NCI-H1048 (cell line): ENCODE results near the gene CEP192.
A peak's percentile ranks its signal among the peaks of the same experiment; 100 is the strongest.
"Not testable (repeated sequence)": the region's sequence is repeated elsewhere in the genome, so short reads cannot be mapped to it uniquely, and the experiment has no call there.

Experiments
- DNase-seq: peaks from one replicate; lab custom pipeline; 2025; lab: John Stamatoyannopoulos, UW

Gene CEP192

DNA sequence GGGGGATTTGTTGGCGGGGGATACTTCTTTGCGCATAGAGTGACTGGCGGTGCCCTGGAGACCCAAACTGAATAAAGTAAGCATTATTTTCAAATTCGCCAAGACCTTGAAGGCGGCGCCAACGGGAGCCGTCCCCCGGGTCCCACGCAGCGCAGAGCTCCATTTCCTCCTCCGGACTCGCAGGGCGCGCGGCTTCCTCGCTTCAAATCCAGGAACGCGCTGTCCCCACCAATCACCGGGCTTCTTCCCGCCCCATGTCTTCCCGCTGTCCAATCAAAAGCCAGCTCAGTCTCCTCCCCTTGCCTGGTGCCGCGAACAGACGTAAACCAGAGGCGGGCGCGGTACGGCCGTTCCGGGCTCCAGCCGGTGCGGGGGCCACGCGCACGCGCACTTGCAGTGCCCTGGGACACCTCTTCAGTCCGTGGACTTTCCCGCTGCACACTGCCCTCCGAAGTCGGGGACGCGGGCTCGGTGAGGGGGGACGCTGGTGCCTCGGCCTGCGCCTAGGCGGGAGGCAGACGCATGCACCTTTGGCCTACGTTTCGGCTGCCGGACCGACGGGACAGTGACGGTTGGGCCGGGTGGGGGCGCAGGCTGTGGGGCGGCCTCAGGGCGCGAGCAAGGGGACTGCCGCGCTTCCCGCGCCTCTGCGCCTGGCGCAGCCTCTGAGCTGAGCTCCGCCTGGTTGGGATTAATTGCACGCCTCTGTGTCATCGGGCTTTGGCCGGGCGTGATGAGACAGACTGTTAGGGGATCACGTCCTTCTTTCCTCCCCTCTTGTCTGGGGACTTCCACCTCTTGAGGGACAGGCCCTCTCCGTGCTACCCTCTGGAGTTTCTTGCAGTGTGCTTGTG lies at the start of gene CEP192:
TSS of gene CEP192 (plus strand) at position 396 of the 854 bp plus-strand sequence. CDS start 8,063 bp downstream, outside the sequence.
- peak; percentile 85 for DNase-seq

DNA sequence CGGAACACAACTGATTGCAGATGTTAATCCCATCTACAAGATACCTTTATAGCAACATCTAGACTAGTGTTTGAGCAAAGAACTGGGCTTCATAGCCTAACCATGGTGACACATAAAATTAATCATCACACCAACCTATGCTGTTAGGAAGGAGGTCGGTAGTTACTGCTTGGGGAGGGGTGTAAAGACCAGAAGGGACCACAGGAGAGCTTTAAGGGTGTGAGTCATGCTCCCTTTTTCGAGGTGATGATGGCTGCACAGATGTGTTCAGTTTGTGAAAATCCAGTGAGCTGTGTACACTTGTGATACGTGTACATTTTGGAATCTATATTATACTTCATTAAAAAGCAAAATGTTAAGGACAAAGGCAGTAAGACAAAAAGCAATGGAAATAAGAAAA lies 47.9 kb upstream of the CEP192 start:
- no peak for DNase-seq

DNA sequence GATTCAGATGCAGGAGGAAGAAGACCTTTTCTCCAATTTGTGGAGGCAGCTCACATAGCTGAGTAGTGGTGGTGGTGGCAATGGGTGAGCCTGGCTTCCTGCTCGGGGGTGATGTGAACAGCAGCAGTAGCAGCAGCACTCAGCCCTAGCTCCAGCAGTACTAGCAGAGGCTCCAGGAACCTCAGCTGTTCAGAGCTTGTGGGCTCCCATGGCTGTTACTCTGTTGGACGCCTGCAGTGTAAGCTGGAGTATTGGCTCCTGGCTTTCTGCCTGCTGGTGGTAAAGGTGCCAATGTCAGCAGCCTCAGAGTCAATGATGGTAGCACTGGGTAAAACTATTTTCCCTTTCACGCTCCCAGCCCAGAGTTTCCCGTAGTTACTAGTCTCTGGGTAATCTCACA lies 46.5 kb upstream of the CEP192 start:
- no peak for DNase-seq

- DNase-seq = no peak
Measured at GRCh38 chr18:12946549-12947284, 44.4 kb upstream of the CEP192 start.

- DNase-seq = peak; percentile 90
Measured at GRCh38 chr18:12947285-12948049, 43.7 kb upstream of the CEP192 start, which contains the start of gene SEH1L. SEH1L (plus strand) TSS chr18:12948011; CDS start chr18:12948122, 111 bp downstream.

DNA sequence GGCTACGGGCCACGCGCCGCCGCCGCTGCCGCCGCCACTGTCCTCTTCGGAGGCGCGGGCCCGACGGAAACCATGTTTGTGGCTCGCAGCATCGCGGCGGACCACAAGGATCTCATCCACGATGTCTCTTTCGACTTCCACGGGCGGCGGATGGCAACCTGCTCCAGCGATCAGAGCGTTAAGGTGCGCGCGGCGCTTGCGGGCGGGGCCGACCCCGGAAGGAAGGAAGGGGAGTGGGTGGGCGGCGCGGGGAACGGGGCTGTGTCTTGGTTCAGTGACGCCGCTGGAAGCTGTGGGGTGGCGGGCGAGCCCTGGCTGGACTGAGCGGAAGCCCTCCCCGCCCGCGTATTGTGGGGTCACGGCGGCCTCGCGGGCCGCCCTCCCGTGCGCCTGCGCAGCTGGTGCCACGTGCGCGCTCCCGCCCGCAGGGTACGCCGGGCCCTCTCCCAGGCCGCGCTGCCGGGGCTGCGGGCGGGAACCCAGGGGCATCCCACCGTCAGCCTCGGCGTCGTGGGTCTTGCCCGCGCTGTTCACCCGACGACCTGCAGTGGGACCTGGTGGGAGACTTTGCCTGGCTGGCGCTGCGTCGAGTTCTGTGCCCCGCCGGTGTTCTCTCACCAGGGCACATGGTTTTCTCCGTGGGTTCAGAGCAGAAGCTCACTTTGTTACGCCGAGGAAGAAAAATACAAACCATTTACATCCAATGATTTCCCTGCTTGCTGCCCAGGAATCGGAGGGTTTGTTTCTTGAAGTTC lies 42.9 kb upstream of the CEP192 start:
- peak; percentile 58 for DNase-seq

DNA sequence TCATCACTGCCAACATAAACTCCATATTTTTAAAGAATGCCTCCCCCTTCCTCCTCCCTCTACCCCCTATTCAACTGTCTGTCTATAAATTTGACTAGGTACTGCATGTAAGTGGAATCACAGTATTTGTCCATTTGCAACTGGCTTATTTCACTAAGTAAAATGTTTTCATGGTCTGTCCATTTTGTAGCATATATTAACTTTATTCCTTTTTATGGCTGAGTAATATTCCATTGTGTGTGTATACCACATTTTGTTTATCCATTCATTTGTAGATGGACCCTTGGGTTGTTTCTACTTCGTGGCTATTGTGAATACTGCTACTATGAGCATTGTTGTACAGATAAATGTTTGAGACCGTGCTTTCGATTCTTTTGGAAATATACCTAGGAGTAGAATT lies 32.7 kb upstream of the CEP192 start:
- DNase-seq = no peak

- no peak for DNase-seq
Measured at GRCh38 chr18:12960395-12960794, 30.8 kb upstream of the CEP192 start.

- DNase-seq = no peak
Measured at GRCh38 chr18:12960853-12961397, 30.2 kb upstream of the CEP192 start.

DNA sequence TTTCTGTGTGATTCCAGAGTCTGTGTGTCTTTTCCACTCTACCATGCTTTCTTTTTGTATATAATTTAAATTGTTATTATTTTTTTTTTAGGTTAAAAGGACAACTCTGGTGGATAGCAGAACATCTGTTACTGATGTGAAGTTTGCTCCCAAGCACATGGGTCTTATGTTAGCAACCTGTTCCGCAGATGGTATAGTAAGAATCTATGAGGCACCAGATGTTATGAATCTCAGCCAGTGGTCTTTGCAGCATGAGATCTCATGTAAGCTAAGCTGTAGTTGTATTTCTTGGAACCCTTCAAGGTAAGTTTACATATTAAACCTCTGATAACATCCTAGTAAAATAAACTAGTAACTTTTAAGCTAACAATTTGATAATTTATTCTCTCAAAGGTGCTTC lies 28.1 kb upstream of the CEP192 start:
- no peak for DNase-seq

DNA sequence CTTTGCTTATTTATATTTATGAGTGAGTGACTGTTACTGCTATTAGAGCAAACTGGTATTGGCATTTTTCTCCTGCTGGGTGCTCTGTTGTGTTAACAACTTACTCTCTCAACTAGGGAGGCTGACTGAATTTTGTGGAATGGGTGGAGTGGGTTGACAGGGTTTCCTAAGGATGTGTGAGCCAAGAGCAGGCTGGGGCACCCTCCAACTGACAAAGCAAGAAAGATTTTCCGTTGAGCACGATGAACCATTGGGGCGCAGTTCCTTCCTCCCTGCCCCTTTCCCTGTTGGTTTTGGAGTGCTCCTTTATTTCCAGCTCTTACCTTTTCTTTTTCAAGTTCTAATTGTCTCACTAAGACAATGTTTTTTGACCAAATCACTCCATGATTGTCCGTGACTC lies 23.0 kb upstream of the CEP192 start:
- DNase-seq = no peak

DNA sequence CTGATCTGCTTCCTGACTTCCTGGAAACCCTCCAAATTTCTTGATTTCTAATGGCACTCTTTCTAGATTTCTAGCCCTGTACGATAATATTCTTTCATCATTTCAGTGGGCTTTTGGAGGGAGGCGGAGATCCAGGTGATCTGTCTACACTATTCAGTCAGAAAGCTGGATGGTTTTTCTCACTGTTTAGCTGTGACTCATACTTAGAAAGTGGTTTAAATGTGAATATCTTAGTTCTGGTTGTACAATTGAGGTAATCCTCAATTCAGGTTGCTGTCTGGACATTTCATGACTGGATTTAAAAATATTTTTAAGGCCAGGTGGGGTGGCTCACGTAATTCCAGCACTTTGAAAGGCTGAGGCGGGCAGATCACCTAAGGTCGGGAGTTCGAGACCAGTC lies 22.5 kb upstream of the CEP192 start:
- no peak for DNase-seq

GRCh38 chr18:12973562-12974213 lies 17.5 kb upstream of the CEP192 start:
- no peak for DNase-seq

GRCh38 chr18:12975488-12975887 lies 15.7 kb upstream of the CEP192 start:
- DNase-seq = no peak

DNA sequence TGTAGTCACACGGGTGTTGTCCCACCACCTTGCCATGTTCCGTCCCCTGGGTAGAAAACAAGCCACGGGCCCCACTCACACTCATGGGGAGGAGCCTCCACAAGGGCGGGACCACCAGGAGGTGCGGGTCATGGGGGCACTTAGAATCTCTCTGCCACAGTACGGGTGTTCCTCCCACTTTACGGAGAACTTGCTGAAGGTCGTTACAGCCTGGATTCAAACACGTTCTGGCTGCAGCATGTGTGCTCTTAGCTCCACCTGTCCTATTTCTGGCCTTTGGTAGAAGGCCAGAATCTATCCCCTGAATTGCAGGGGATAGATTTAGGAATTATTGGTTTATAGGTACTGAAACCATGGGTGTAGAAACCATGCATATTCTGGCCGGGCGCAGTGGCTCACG lies 14.9 kb upstream of the CEP192 start:
- DNase-seq = no peak

GRCh38 chr18:12980065-12980464 lies 11.1 kb upstream of the CEP192 start:
- DNase-seq = not testable (repeated sequence)

DNA sequence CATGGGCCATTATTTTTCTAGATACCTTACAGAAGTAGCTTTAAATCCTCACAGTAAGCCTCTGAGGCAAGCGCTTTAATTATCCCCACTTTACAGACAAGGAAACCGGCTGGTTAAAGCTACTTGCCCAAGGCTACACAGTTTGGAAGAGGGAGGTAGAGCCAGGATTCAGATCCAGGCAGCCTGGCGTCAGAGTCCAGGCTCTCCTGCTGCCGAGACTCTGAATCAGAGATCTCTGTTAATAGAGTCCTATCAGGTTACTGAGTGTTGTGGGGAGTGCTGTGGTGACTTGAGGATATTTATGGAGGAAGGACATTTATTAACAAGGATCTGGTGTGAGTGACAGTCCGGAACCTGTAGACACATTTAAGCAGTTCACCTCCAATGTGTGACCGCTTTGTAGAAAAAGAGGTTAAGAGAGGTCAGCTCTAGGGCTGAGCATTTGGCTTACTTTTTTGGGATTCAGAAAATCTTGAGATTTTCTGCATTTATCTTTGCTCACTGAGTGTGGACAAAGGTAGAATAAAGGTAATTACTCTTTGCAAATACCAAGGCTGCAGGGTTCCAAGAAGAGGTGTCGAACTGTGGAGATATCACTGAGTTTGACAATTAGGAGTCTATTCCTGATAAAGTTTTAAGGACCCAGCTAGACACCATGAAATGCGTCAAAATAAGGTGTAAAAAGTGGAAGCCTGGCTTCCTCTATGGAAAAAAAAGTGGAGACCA lies 1.6 kb upstream of the CEP192 start:
- no peak for DNase-seq

- no peak for DNase-seq
Measured at GRCh38 chr18:12990123-12990475, 1.1 kb upstream of the CEP192 start.

- no peak for DNase-seq
Measured at GRCh38 chr18:12990641-12990966, 558 bp upstream of the CEP192 start.

GRCh38 chr18:12991821-12992179 lies 638 bp downstream of the CEP192 start:
- DNase-seq = no peak

- no peak for DNase-seq
Measured at GRCh38 chr18:12993439-12993838, 2.3 kb downstream of the CEP192 start.
